HG03103 (cell line): ENCODE data around the gene CES3.
"Not testable (repeated sequence)": the region's sequence is repeated elsewhere in the genome, so short reads cannot be mapped to it uniquely, and the experiment has no call there.

Experiments used
- ATAC-seq: cut with Tn5 transposase; IDR thresholded peaks from one replicate; pipeline ENCODE4 v1.9.1; 2021; ENCODE audit warnings: low read depth; ENCODE audit not compliant: unreplicated experiment

The CES3 gene

GRCh38 chr16:66944054-66944441, 17.0 kb upstream of the CES3 start:
- no peak for ATAC-seq

GRCh38 chr16:66944971-66945370, 16.1 kb upstream of the CES3 start:
- not testable (repeated sequence) for ATAC-seq

GRCh38 chr16:66945939-66946338, 15.1 kb upstream of the CES3 start:
- no peak for ATAC-seq

GRCh38 chr16:66946541-66946940, 14.5 kb upstream of the CES3 start:
- no peak for ATAC-seq

- no peak for ATAC-seq
Measured at GRCh38 chr16:66946974-66947301, 14.1 kb upstream of the CES3 start.

GRCh38 chr16:66947302-66948065, 13.6 kb upstream of the CES3 start:
- no peak for ATAC-seq

GRCh38 chr16:66948134-66948836, 12.8 kb upstream of the CES3 start:
- ATAC-seq, result no peak

GRCh38 chr16:66948837-66949225, 12.2 kb upstream of the CES3 start:
- no peak for ATAC-seq

GRCh38 chr16:66949472-66949871, 11.6 kb upstream of the CES3 start:
- no peak for ATAC-seq

- ATAC-seq, result no peak
Measured at GRCh38 chr16:66950437-66950836, 10.6 kb upstream of the CES3 start.

GRCh38 chr16:66950971-66951790, 9.9 kb upstream of the CES3 start:
- ATAC-seq, result no peak

GRCh38 chr16:66952430-66953110, 8.5 kb upstream of the CES3 start:
- ATAC-seq, result no peak

- ATAC-seq, result no peak
Measured at GRCh38 chr16:66953462-66954096, 7.5 kb upstream of the CES3 start.

GRCh38 chr16:66954097-66954659, 6.9 kb upstream of the CES3 start:
- no peak for ATAC-seq

- ATAC-seq, result not testable (repeated sequence)
Measured at GRCh38 chr16:66955363-66956153, 5.5 kb upstream of the CES3 start.

GRCh38 chr16:66956154-66956457, 5.0 kb upstream of the CES3 start:
- not testable (repeated sequence) for ATAC-seq

- no peak for ATAC-seq
Measured at GRCh38 chr16:66958857-66959703, 2.0 kb upstream of the CES3 start.

- no peak for ATAC-seq
Measured at GRCh38 chr16:66959704-66960161, 1.3 kb upstream of the CES3 start.
